Measurements from ENCODE around the gene LRRC27. TPM values are rescaled to one million over a fixed set of nuclear protein-coding genes. Genes with fewer than 3 reads are reported as not detected.

Gene LRRC27
- total RNA-seq, 4 donors from 2014 or later, result 1.5 to 5.3 (median 2.4) TPM

DNA sequence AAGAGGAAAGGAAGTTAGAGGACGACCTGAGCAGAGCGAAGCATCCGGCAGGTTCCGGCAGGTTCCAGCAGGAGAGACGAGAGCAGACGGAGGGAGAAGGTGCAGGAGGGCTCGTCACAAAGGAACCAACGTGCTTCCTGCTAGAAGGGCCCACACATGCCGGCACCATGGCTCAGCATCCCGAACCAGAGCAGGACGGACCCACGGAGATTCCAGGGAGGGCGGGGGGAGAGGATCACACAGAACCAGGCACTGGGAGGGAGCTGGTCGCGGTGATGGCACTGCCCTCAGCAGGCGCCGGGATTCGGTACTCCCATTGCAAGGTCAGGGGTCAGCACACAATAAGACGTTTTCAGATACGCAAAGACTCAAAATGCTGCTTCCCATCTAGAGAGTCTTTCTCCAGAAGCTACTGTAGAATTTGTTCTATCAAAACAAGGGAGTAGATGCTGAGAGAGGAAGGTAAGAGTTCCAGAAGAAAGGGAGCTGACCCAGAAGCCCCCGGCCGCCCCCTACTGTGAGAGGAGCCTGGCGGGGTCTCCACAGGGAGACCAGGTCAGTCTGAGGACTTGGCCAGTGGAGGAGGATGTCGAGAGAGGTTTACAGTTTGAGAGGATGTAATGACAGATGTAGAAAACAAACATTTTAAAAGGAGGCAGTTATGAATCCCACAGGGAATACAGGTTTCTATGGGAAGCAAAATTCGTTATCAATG lies 41.4 kb downstream of the LRRC27 start:
- no peaks in the 10 kb centered on the region for H3K36me3 ChIP-seq
- H3K27ac ChIP-seq, result no peak overlapping the region
- intact Hi-C loops (cut with DNase I), result no loop called here
- TF ChIP-seq, protein P1, sequence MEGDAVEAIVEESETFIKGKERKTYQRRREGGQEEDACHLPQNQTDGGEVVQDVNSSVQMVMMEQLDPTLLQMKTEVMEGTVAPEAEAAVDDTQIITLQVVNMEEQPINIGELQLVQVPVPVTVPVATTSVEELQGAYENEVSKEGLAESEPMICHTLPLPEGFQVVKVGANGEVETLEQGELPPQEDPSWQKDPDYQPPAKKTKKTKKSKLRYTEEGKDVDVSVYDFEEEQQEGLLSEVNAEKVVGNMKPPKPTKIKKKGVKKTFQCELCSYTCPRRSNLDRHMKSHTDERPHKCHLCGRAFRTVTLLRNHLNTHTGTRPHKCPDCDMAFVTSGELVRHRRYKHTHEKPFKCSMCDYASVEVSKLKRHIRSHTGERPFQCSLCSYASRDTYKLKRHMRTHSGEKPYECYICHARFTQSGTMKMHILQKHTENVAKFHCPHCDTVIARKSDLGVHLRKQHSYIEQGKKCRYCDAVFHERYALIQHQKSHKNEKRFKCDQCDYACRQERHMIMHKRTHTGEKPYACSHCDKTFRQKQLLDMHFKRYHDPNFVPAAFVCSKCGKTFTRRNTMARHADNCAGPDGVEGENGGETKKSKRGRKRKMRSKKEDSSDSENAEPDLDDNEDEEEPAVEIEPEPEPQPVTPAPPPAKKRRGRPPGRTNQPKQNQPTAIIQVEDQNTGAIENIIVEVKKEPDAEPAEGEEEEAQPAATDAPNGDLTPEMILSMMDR (IDR thresholded peaks at IDR 0.05), result no peak
- TF ChIP-seq POLR2A (IDR thresholded peaks at IDR 0.05), result no peak
- H3K4me3 ChIP-seq, result no peak overlapping the region
- no peaks in the 10 kb centered on the region for H3K4me1 ChIP-seq
- no peaks in the 10 kb centered on the region for H3K27me3 ChIP-seq
- no peak for DNase-seq
- no peaks in the 10 kb centered on the region for H3K9me3 ChIP-seq
- 66 to 71% methylated on average over 23 to 25 of the region's 25 CpGs for WGBS, 2 donors

DNA sequence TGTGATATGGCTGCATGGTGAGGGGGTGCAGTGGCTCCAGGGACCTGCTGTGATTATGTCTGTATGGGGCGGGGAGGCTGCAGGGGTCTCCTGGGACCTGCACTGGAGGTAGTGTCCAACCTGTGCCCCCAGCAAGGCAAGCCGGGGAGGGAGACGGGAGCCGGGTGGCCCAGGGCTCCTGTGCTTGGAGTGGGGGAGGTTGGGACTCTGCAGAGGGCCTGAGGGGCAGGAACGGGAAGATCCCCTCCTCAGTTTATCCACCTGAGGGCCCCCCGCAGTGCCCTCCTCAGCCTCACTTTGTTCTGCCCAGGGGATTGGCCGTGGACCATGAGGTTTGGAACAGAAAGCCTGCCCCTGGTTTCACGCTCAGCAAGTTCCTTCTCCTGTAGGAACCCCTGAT lies 42.2 kb downstream of the LRRC27 start:
- intact Hi-C loops (cut with DNase I), result no loop called here
- Histone ChIP-seq H3K4me1 (no peaks in the 10 kb centered on the region), H3K27ac (no peak overlapping the region), H3K36me3 (no peaks in the 10 kb centered on the region), H3K9me3 (no peaks in the 10 kb centered on the region), H3K4me3 (no peak overlapping the region), H3K27me3 (no peaks in the 10 kb centered on the region)
- no peak for DNase-seq
- no peak for TF ChIP-seq POLR2A (IDR thresholded peaks at IDR 0.05)
- TF ChIP-seq, protein P1 (IDR thresholded peaks at IDR 0.05), result no peak
- 88 to 93% methylated on average over 3 to 5 of the region's 8 CpGs for WGBS, 2 donors

DNA sequence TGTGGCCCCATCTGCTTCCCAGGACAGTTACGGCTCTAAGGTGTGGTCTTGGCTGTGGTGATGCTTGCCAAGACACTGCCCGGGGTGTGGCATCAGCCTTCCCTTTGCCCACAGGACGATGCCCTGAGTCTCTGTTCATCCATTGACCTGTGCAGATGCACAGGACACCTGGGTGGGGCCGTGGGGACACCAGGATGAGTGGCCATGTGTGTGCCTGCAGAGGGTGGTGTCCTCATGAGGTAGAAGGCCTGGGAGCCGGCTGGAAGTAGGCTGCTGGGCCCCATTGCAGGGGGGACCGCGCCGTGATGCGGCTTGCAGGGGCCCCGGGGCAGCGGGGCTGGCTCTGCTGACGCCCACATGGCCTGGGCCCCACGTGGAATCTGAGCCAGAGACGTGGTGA lies 42.6 kb downstream of the LRRC27 start:
- H3K27ac ChIP-seq, result no peak overlapping the region
- intact Hi-C loops (cut with DNase I), result no loop called here
- no peak for TF ChIP-seq POLR2A (IDR thresholded peaks at IDR 0.05)
- TF ChIP-seq, protein P1 (IDR thresholded peaks at IDR 0.05), result no peak
- H3K9me3 ChIP-seq, result no peaks in the 10 kb centered on the region
- no peak for DNase-seq
- no peaks in the 10 kb centered on the region for H3K27me3 ChIP-seq
- WGBS, 2 donors, result 55% methylated on average over 6 of the region's 14 CpGs; no CpG with 5 or more reads in 1 of the 2 donors
- no peaks in the 10 kb centered on the region for H3K36me3 ChIP-seq
- no peaks in the 10 kb centered on the region for H3K4me1 ChIP-seq
- no peak overlapping the region for H3K4me3 ChIP-seq

DNA sequence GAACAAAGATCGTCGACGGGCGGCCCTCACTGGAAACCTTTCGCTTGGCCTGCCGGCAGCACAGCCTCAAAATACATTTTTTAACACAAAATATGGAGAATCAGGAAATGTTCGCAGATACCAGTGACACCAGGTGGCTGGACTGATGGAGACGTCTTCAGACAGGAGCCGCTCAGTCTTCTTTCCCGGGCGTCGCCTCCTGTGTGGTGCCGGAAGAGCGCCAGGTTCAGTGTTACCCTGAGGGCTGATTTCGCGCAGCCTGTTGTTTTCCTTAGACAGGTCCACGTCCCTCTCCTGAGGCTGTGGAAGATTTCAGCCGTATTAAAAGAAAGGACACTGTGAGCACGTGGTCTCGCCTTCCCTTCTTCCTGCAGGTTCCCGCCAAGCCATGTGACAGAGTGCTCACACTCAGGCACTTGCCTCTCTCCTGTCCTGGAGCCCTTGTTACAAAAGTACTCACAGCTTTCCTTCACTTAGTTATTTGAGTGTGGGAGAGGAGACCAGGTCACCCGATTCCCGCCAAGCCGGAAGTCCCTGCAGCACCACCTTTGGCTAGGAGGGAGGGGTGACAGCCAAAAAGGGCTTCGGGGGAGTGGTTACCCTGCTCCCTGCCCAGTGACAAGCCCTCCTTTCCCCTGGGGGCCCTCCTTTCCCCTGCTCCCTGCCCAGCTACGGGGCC lies 43.3 kb downstream of the LRRC27 start:
- intact Hi-C loops (cut with DNase I), result no loop called here
- 79 to 86% methylated on average over 23 to 25 of the region's 26 CpGs for WGBS, 2 donors
- Histone ChIP-seq H3K4me3 (no peak overlapping the region), H3K27ac (no peak overlapping the region), H3K36me3 (no peaks in the 10 kb centered on the region), H3K27me3 (no peaks in the 10 kb centered on the region), H3K9me3 (no peaks in the 10 kb centered on the region), H3K4me1 (no peaks in the 10 kb centered on the region)
- no peak for DNase-seq
- TF ChIP-seq, protein P1 (IDR thresholded peaks at IDR 0.05), result no peak
- TF ChIP-seq POLR2A (IDR thresholded peaks at IDR 0.05), result no peak

DNA sequence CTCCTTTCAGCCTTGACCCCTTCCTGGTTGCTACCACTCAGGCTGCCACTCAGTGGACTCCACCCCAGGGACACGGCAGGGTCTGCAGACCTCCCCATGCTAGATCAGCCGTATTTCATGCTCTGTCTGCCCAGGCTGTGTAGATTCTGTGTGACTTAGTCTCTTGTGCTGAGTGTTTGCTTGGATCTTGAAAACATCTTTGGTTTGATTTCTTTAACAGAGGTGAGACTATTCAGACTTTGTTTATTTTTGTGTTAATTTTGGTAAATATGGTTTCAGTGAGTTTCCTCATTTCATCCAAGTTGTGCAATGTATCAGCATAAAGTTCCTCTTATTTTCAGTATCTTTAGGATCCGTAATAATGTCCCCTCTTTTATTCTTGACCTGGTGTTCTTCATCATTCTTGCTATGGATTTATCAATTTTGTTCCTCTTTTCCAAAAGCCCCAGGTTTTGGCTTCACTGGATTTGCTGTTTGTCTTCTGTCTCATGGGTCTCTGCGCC lies 43.9 kb downstream of the LRRC27 start:
- no peak overlapping the region for H3K4me3 ChIP-seq
- H3K4me1 ChIP-seq, result no peaks in the 10 kb centered on the region
- peaks cover 0 to under 1% (median 0%) of the 10 kb centered on the region in 3 donors for H3K9me3 ChIP-seq
- no peaks in the 10 kb centered on the region for H3K27me3 ChIP-seq
- no peaks in the 10 kb centered on the region for H3K36me3 ChIP-seq
- no peak for TF ChIP-seq POLR2A (IDR thresholded peaks at IDR 0.05)
- TF ChIP-seq, protein P1 (IDR thresholded peaks at IDR 0.05), result no peak
- H3K27ac ChIP-seq, result no peak overlapping the region
- DNase-seq, result no peak
- WGBS, 2 donors, result 72 to 81% methylated on average over 3 to 4 of the region's 4 CpGs
- intact Hi-C loops (cut with DNase I), result no loop called here

Data from esophagus squamous epithelium (tissue), 5 donors.